ENCODE data around the gene ARHGAP33. TPM values are rescaled to one million over a fixed set of nuclear protein-coding genes. Genes with fewer than 3 reads are reported as not detected.

Gene ARHGAP33
- total RNA-seq, 1 experiment from 2014 or later, result 19.5 TPM

- H3K18ac ChIP-seq (ENCODE audit: insufficient read length, low read depth, low read length), result no peak overlapping the region
- H4K8ac ChIP-seq (replicated peaks; ENCODE audit: insufficient read length, low read depth, low read length), result no peak overlapping the region
- H2BK20ac ChIP-seq (ENCODE audit: low read depth, low read length, poor library complexity, severe bottlenecking), result no peak overlapping the region
- H3K9ac ChIP-seq (ENCODE audit: extremely low read depth, insufficient read length, low read length), result no peak overlapping the region
- H3K56ac ChIP-seq (ENCODE audit: insufficient read length, low read depth, low read length), result no peak overlapping the region
- no peak overlapping the region for H2AFZ ChIP-seq (ENCODE audit: low read length)
- H3K27ac Mint-ChIP-seq, result peak overlapping the region in 1 of 3 experiments; percentile 73; a peak in 2 of 7 replicates
- no peaks in the 10 kb centered on the region for H4K20me1 ChIP-seq (ENCODE audit: control insufficient read depth, insufficient read depth, insufficient read length)
- no peak overlapping the region for H2BK15ac ChIP-seq (ENCODE audit: low read depth, low read length)
- H3K79me2 ChIP-seq (ENCODE audit: insufficient read depth, low read length), result no peaks in the 10 kb centered on the region
- no peak for DNase-seq
- H3T11ph ChIP-seq (ENCODE audit: low read length), result no peak overlapping the region
- H3K27ac ChIP-seq (ENCODE audit: insufficient read length, low read depth, low read length), result no peak overlapping the region
- no peak overlapping the region for H3K4me2 ChIP-seq (ENCODE audit: insufficient read depth, insufficient read length, low read length)
- H3K27me3 Mint-ChIP-seq (ENCODE audit: low read depth), result no peaks in the 10 kb centered on the region
- no peaks in the 10 kb centered on the region for H3K9me3 ChIP-seq (ENCODE audit: control insufficient read depth, low read depth, low read length)
- H4K5ac ChIP-seq (ENCODE audit: insufficient read length, low read depth, low read length), result no peak overlapping the region
- H3K23me2 ChIP-seq (ENCODE audit: insufficient read length, low read depth, low read length, poor library complexity, severe bottlenecking), result no peaks in the 10 kb centered on the region
- H4K91ac ChIP-seq (ENCODE audit: insufficient read length, low read depth, low read length), result no peak overlapping the region
- H3K23ac ChIP-seq (ENCODE audit: insufficient read length, low read depth, low read length), result no peak overlapping the region
- H3K4me1 ChIP-seq (ENCODE audit: insufficient read depth, low read length), result no peaks in the 10 kb centered on the region
- H3K4ac ChIP-seq (ENCODE audit: low read depth, low read length), result no peak overlapping the region
- H3K9me3 Mint-ChIP-seq, result no peaks in the 10 kb centered on the region
- no peaks in the 10 kb centered on the region for H3K79me1 ChIP-seq (ENCODE audit: insufficient read depth, low read depth, low read length, poor library complexity, severe bottlenecking)
- no CpG with 5 or more reads among the region's 35 CpGs for WGBS (ENCODE audit: extremely low coverage, insufficient read length, low lambda C conversion rate)
- no peaks in the 10 kb centered on the region for H3K4me1 Mint-ChIP-seq
- H2BK120ac ChIP-seq (ENCODE audit: low read depth, low read length, poor library complexity, severe bottlenecking), result no peak overlapping the region
- no peaks in the 10 kb centered on the region for H3K27me3 ChIP-seq (ENCODE audit: insufficient read depth, low read length)
- H3K14ac ChIP-seq (ENCODE audit: insufficient read depth, low read length), result no peak overlapping the region
- no peak overlapping the region for H2BK12ac ChIP-seq (ENCODE audit: insufficient read length, low read depth, low read length)
- no peak overlapping the region for H2AK5ac ChIP-seq (ENCODE audit: insufficient read length, low read length)
- no peak overlapping the region for H3K4me3 Mint-ChIP-seq
- TF ChIP-seq CTCF (conservative IDR thresholded peaks at IDR 0.05), result no peak
- H2BK5ac ChIP-seq (ENCODE audit: insufficient read length, low read length), result no peak overlapping the region
- H3K36me3 Mint-ChIP-seq (ENCODE audit: insufficient read depth in 1 of 3, low read depth in 3 of 3), result peaks cover 57 to 81% (median 77%) of the 10 kb centered on the region in 3 experiments
Observed at GRCh38 chr19:35733180-35734125, 41.9 kb upstream of the ARHGAP33 start.

Data from H9 (cell line).